ENCODE data around the gene GNB1. TPM values are rescaled to one million over a fixed set of nuclear protein-coding genes. Genes with fewer than 3 reads are reported as not detected.
A peak's percentile ranks its signal among the peaks of the same experiment; 100 is the strongest.

Gene GNB1
- total RNA-seq, 1 experiment from 2014 or later = 339 TPM

DNA sequence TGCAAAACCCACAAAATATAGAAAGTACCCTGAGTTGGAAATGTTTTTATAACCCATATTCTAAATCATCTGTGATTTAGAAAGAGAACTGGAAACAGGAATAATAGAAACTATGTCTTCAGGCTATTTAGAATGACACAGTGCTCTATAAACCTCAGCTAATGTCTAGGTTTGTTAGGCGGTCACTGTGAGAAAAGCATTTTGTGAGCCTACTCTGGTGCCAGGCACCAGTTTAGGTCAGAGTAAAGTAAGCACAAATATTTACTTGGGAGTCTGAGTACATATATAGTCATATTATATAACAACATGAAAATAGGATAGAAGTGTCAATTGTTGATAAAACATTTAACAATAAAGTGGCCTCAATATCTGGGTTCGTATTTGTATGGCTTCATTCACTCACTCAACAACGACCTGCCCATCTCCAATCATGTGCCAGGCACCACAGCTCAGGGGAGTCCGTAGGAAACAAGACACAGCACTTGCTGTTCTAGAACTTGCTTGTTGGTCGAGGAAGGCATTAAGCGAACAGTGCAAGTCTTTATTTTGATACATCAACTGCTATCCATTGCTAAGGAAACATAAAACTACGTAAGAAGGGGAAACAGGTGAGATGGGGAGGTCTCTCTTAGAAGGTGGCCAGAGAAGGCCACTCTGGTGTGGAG is 37.2 kb downstream of the GNB1 start (continued):
- TF ChIP-seq ZNF416 (CRISPR knock-in tag; IDR thresholded peaks at IDR 0.05) (no peak), ZBTB43 (CRISPR knock-in tag; IDR thresholded peaks at IDR 0.05) (no peak)
- TF ChIP-seq, protein P1, sequence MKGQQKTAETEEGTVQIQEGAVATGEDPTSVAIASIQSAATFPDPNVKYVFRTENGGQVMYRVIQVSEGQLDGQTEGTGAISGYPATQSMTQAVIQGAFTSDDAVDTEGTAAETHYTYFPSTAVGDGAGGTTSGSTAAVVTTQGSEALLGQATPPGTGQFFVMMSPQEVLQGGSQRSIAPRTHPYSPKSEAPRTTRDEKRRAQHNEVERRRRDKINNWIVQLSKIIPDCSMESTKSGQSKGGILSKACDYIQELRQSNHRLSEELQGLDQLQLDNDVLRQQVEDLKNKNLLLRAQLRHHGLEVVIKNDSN (CRISPR knock-in tag; IDR thresholded peaks at IDR 0.05) = no peak
- TF ChIP-seq, protein P2, sequence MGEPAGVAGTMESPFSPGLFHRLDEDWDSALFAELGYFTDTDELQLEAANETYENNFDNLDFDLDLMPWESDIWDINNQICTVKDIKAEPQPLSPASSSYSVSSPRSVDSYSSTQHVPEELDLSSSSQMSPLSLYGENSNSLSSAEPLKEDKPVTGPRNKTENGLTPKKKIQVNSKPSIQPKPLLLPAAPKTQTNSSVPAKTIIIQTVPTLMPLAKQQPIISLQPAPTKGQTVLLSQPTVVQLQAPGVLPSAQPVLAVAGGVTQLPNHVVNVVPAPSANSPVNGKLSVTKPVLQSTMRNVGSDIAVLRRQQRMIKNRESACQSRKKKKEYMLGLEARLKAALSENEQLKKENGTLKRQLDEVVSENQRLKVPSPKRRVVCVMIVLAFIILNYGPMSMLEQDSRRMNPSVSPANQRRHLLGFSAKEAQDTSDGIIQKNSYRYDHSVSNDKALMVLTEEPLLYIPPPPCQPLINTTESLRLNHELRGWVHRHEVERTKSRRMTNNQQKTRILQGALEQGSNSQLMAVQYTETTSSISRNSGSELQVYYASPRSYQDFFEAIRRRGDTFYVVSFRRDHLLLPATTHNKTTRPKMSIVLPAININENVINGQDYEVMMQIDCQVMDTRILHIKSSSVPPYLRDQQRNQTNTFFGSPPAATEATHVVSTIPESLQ (CRISPR knock-in tag; IDR thresholded peaks at IDR 0.05) = no peak

- Mint-ChIP-seq H3K9me3 (no peaks in the 10 kb centered on the region), H3K27ac (peak overlapping the region; percentile 29), H3K4me3 (no peak overlapping the region), H3K36me3 (peaks cover 6% of the 10 kb centered on the region; the same call in 1 of the 2 replicates), H3K27me3 (ENCODE audit: low read depth) (no peaks in the 10 kb centered on the region), H3K4me1 (peaks cover 34% of the 10 kb centered on the region)
- DNase-seq (ENCODE audit: low spot score) (no peak), ATAC-seq (no peak)
- CTCF ChIA-PET = interaction anchor here (1.2 kb wide), 1 partner anchor 53 kb away, joined by 4 read pairs; no protein-coding TSS in a partner anchor
- POLR2A ChIA-PET = interaction anchor here (0.6 to 1.3 kb wide), 2 partner anchors 7 to 56 kb away, joined by 3 read pairs; no protein-coding TSS in a partner anchor
- TF ChIP-seq NR1H2 (CRISPR knock-in tag; IDR thresholded peaks at IDR 0.05) (no peak), ZNF138 (CRISPR knock-in tag; conservative IDR thresholded peaks at IDR 0.05) (no peak), CDX4 (CRISPR knock-in tag; IDR thresholded peaks at IDR 0.05; ENCODE audit: borderline replicate concordance) (no peak), NFATC4 (CRISPR knock-in tag; IDR thresholded peaks at IDR 0.05) (no peak), NFYB (CRISPR knock-in tag; conservative IDR thresholded peaks at IDR 0.05; ENCODE audit: low read depth) (no peak), TP53 (CRISPR knock-in tag; IDR thresholded peaks at IDR 0.05) (no peak), FOXP4 (CRISPR knock-in tag; IDR thresholded peaks at IDR 0.05) (no peak), IRF1 (CRISPR knock-in tag; IDR thresholded peaks at IDR 0.05) (no peak), NR2C2 (CRISPR knock-in tag; IDR thresholded peaks at IDR 0.05) (no peak), ZNF423 (CRISPR knock-in tag; IDR thresholded peaks at IDR 0.05) (no peak), ZNF317 (CRISPR knock-in tag; IDR thresholded peaks at IDR 0.05; ENCODE audit: borderline replicate concordance, low read depth) (no peak), ESRRA (CRISPR knock-in tag; IDR thresholded peaks at IDR 0.05; ENCODE audit: borderline replicate concordance) (no peak), SP1 (CRISPR knock-in tag; conservative IDR thresholded peaks at IDR 0.05) (no peak)
- TF ChIP-seq, protein P3, sequence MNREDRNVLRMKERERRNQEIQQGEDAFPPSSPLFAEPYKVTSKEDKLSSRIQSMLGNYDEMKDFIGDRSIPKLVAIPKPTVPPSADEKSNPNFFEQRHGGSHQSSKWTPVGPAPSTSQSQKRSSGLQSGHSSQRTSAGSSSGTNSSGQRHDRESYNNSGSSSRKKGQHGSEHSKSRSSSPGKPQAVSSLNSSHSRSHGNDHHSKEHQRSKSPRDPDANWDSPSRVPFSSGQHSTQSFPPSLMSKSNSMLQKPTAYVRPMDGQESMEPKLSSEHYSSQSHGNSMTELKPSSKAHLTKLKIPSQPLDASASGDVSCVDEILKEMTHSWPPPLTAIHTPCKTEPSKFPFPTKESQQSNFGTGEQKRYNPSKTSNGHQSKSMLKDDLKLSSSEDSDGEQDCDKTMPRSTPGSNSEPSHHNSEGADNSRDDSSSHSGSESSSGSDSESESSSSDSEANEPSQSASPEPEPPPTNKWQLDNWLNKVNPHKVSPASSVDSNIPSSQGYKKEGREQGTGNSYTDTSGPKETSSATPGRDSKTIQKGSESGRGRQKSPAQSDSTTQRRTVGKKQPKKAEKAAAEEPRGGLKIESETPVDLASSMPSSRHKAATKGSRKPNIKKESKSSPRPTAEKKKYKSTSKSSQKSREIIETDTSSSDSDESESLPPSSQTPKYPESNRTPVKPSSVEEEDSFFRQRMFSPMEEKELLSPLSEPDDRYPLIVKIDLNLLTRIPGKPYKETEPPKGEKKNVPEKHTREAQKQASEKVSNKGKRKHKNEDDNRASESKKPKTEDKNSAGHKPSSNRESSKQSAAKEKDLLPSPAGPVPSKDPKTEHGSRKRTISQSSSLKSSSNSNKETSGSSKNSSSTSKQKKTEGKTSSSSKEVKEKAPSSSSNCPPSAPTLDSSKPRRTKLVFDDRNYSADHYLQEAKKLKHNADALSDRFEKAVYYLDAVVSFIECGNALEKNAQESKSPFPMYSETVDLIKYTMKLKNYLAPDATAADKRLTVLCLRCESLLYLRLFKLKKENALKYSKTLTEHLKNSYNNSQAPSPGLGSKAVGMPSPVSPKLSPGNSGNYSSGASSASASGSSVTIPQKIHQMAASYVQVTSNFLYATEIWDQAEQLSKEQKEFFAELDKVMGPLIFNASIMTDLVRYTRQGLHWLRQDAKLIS (CRISPR knock-in tag; IDR thresholded peaks at IDR 0.05; ENCODE audit: borderline replicate concordance) = no peak
- TF ChIP-seq, protein P4, sequence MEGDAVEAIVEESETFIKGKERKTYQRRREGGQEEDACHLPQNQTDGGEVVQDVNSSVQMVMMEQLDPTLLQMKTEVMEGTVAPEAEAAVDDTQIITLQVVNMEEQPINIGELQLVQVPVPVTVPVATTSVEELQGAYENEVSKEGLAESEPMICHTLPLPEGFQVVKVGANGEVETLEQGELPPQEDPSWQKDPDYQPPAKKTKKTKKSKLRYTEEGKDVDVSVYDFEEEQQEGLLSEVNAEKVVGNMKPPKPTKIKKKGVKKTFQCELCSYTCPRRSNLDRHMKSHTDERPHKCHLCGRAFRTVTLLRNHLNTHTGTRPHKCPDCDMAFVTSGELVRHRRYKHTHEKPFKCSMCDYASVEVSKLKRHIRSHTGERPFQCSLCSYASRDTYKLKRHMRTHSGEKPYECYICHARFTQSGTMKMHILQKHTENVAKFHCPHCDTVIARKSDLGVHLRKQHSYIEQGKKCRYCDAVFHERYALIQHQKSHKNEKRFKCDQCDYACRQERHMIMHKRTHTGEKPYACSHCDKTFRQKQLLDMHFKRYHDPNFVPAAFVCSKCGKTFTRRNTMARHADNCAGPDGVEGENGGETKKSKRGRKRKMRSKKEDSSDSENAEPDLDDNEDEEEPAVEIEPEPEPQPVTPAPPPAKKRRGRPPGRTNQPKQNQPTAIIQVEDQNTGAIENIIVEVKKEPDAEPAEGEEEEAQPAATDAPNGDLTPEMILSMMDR (IDR thresholded peaks at IDR 0.05) = no peak
- TF ChIP-seq, protein P1 (CRISPR knock-in tag; IDR thresholded peaks at IDR 0.05) = no peak
These were observed 38.1 kb downstream of the GNB1 start for GRCh38 chr1:1852619-1853414.

Data from WTC11 (cell line).